CD4-positive, alpha-beta memory T cell (primary cell): ENCODE data around the gene ILRUN. TPM values are rescaled to one million over a fixed set of nuclear protein-coding genes. Genes with fewer than 3 reads are reported as not detected.
"Not testable (repeated sequence)": the region's sequence is repeated elsewhere in the genome, so short reads cannot be mapped to it uniquely, and the experiment has no call there.

Source experiments
- CTCF ChIA-PET: fragments of 350-600 bp; sonication (Branson Sonifier 250); formaldehyde crosslinking; loops from one replicate; lab custom pipeline; 2021; ENCODE audit warnings: inconsistent platforms; ENCODE audit not compliant: partially characterized antibody; lab: Charles Lee
- POLR2A ChIA-PET: fragments of 350-600 bp; sonication (Branson Sonifier 250); formaldehyde crosslinking; loops from one replicate; lab custom pipeline; 2021; ENCODE audit not compliant: partially characterized antibody; lab: Charles Lee
- DNase-seq, 5 donors: peaks; one replicate each; pipeline versions ENCODE4 v3.0.0 to v3.0.0-alpha.2; 2020 to 2022; ENCODE audit warnings: mixed read lengths in 1 of 5
- H3K27ac ChIP-seq: one replicate; pipeline ENCODE4 v1.7.0; 2013; ENCODE audit warnings: low read depth, low read length
- H3K27me3 ChIP-seq: 2 replicates; pipeline ENCODE4 v1.7.0; 2013; ENCODE audit warnings: mild to moderate bottlenecking, low read length, moderate library complexity; ENCODE audit not compliant: insufficient read depth
- H3K36me3 ChIP-seq: 2 replicates; pipeline ENCODE4 v1.7.0; 2013; ENCODE audit warnings: mild to moderate bottlenecking, low read length, moderate library complexity; ENCODE audit not compliant: insufficient read depth
- H3K4me1 ChIP-seq: 2 replicates; pipeline ENCODE4 v1.7.0; 2013; ENCODE audit warnings: mild to moderate bottlenecking, low read length, moderate library complexity; ENCODE audit not compliant: insufficient read depth
- H3K4me3 ChIP-seq, 2 donors: one replicate each; pipeline ENCODE4 v1.7.0; 2013; ENCODE audit warnings: low read length in 2 of 2, mild to moderate bottlenecking in 1 of 2
- H3K9me3 ChIP-seq, 2 donors: one replicate each; pipeline ENCODE4 v1.7.0; 2013; ENCODE audit warnings: low read length in 2 of 2, control low read depth in 1 of 2; ENCODE audit not compliant: control insufficient read depth in 1 of 2
- H3K27ac Mint-ChIP-seq, 7 donors: one replicate each; pipeline ENCODE4 v1.8.0; 2020 to 2021; ENCODE audit warnings: mixed read lengths in 7 of 7, mild to moderate bottlenecking in 6 of 7, inconsistent platforms in 3 of 7, moderate library complexity in 3 of 7
- H3K27me3 Mint-ChIP-seq, 2 donors: one replicate each; pipeline ENCODE4 v1.8.0; 2020 to 2021; ENCODE audit warnings: mixed read lengths in 2 of 2
- H3K36me3 Mint-ChIP-seq, 2 donors: one replicate each; pipeline ENCODE4 v1.8.0; 2020 to 2021; ENCODE audit warnings: mixed read lengths in 2 of 2, inconsistent platforms in 1 of 2, mild to moderate bottlenecking in 1 of 2
- H3K4me1 Mint-ChIP-seq, 4 donors: one replicate each; pipeline ENCODE4 v1.8.0; 2020 to 2021; ENCODE audit warnings: mixed read lengths in 4 of 4, mild to moderate bottlenecking in 1 of 4
- H3K4me3 Mint-ChIP-seq, 8 donors: one replicate each; pipeline ENCODE4 v1.8.0; 2020 to 2021; ENCODE audit warnings: mixed read lengths in 8 of 8, mild to moderate bottlenecking in 7 of 8, moderate library complexity in 6 of 8, inconsistent platforms in 3 of 8
- H3K9me3 Mint-ChIP-seq, 8 donors: one replicate each; pipeline ENCODE4 v1.8.0; 2020 to 2021; ENCODE audit warnings: mixed read lengths in 8 of 8, mild to moderate bottlenecking in 5 of 8, inconsistent platforms in 3 of 8, moderate library complexity in 1 of 8
- intact Hi-C: fragments of 100-400 bp; cut with micrococcal nuclease; formaldehyde crosslinking; loops from one replicate; pipeline ENCODE4 v1.15.1; 2023
- polyA plus RNA-seq, 2 donors: library from polyadenylated mRNA; unstranded; fragments of 300-500 nt; fragmentation: Illumina TruSeq; gene quantifications; one replicate each; pipeline ENCODE4 v1.2.3, GENCODE V29; 2021
- total RNA-seq, 2 experiments: library from RNA; stranded (reverse); gene quantifications; one replicate each; pipeline ENCODE4 v1.2.3, GENCODE V29; 2021

ILRUN gene
- total and polyA plus RNA-seq, 4 experiments from 2014 or later: 14.8 to 70.7 (median 41.8) TPM

- no peaks in the 10 kb centered on the region for H3K36me3 Mint-ChIP-seq
- no peaks in the 10 kb centered on the region for H3K9me3 ChIP-seq
- no peak overlapping the region for H3K4me3 ChIP-seq
- DNase-seq: no peak
- H3K4me1 Mint-ChIP-seq: no peaks in the 10 kb centered on the region
- H3K27ac ChIP-seq: no peak overlapping the region
- CTCF ChIA-PET: no interaction called here
- POLR2A ChIA-PET: no interaction called here
- H3K36me3 ChIP-seq: no peaks in the 10 kb centered on the region
- H3K9me3 Mint-ChIP-seq: no peaks in the 10 kb centered on the region
- intact Hi-C loops: no loop called here
- no peaks in the 10 kb centered on the region for H3K27me3 Mint-ChIP-seq
- no peak overlapping the region for H3K27ac Mint-ChIP-seq
- no peaks in the 10 kb centered on the region for H3K27me3 ChIP-seq
- no peaks in the 10 kb centered on the region for H3K4me1 ChIP-seq
- H3K4me3 Mint-ChIP-seq: no peak overlapping the region
These were observed 35.0 kb upstream of the ILRUN start for GRCh38 chr6:34731393-34732060.

- H3K4me3 Mint-ChIP-seq: no peak overlapping the region
- POLR2A ChIA-PET: no interaction called here
- H3K36me3 Mint-ChIP-seq: peaks cover 0 to 6% of the 10 kb centered on the region in 2 donors
- CTCF ChIA-PET: interaction anchor here (0.9 kb wide), 1 partner anchor 16 kb away, joined by 4 read pairs; no protein-coding TSS in a partner anchor
- no peak for DNase-seq
- H3K27ac ChIP-seq: no peak overlapping the region
- no peaks in the 10 kb centered on the region for H3K27me3 ChIP-seq
- no peak overlapping the region for H3K4me3 ChIP-seq
- intact Hi-C loops: no loop called here
- no peaks in the 10 kb centered on the region for H3K4me1 Mint-ChIP-seq
- no peaks in the 10 kb centered on the region for H3K4me1 ChIP-seq
- no peaks in the 10 kb centered on the region for H3K36me3 ChIP-seq
- H3K9me3 Mint-ChIP-seq: peaks cover 0 to 6% (median 5%) of the 10 kb centered on the region in 8 donors
- H3K9me3 ChIP-seq: no peaks in the 10 kb centered on the region
- no peak overlapping the region for H3K27ac Mint-ChIP-seq
- H3K27me3 Mint-ChIP-seq: no peaks in the 10 kb centered on the region
These were observed 33.3 kb upstream of the ILRUN start for GRCh38 chr6:34729631-34730470.

- Histone ChIP-seq H3K4me1 (no peaks in the 10 kb centered on the region), H3K9me3 (no peaks in the 10 kb centered on the region), H3K4me3 (no peak overlapping the region), H3K27me3 (no peaks in the 10 kb centered on the region), H3K27ac (no peak overlapping the region), H3K36me3 (no peaks in the 10 kb centered on the region)
- H3K4me1 Mint-ChIP-seq: no peaks in the 10 kb centered on the region
- DNase-seq: no peak
- POLR2A ChIA-PET: no interaction called here
- intact Hi-C loops: no loop called here
- CTCF ChIA-PET: no interaction called here
- H3K36me3 Mint-ChIP-seq: peaks cover 0 to 6% of the 10 kb centered on the region in 2 donors
- H3K27me3 Mint-ChIP-seq: no peaks in the 10 kb centered on the region
- H3K4me3 Mint-ChIP-seq: no peak overlapping the region
- H3K9me3 Mint-ChIP-seq: peaks cover 0 to 6% (median 5%) of the 10 kb centered on the region in 8 donors
- H3K27ac Mint-ChIP-seq: no peak overlapping the region
These were observed 29.5 kb upstream of the ILRUN start for GRCh38 chr6:34726055-34726454.

GRCh38 chr6:34723203-34723602 is 26.6 kb upstream of the ILRUN start:
- ChIA-PET CTCF (no interaction called here), POLR2A (no interaction called here)
- DNase-seq: no peak
- Histone ChIP-seq H3K27ac (no peak overlapping the region), H3K4me3 (no peak overlapping the region), H3K36me3 (no peaks in the 10 kb centered on the region), H3K9me3 (no peaks in the 10 kb centered on the region), H3K4me1 (no peaks in the 10 kb centered on the region), H3K27me3 (no peaks in the 10 kb centered on the region)
- no peak overlapping the region for H3K27ac Mint-ChIP-seq
- H3K4me3 Mint-ChIP-seq: no peak overlapping the region
- peaks cover 0 to 6% of the 10 kb centered on the region in 2 donors for H3K36me3 Mint-ChIP-seq
- intact Hi-C loops: no loop called here
- H3K27me3 Mint-ChIP-seq: no peaks in the 10 kb centered on the region
- no peaks in the 10 kb centered on the region for H3K4me1 Mint-ChIP-seq
- peaks cover 0 to 6% (median 5%) of the 10 kb centered on the region in 8 donors for H3K9me3 Mint-ChIP-seq

- DNase-seq: no peak
- Mint-ChIP-seq H3K27me3 (no peaks in the 10 kb centered on the region), H3K4me3 (no peak overlapping the region), H3K9me3 (peaks cover 0 to 6% (median 5%) of the 10 kb centered on the region in 8 donors), H3K36me3 (peaks cover 0 to 6% of the 10 kb centered on the region in 2 donors), H3K4me1 (no peaks in the 10 kb centered on the region), H3K27ac (no peak overlapping the region)
- intact Hi-C loops: no loop called here
- no peak overlapping the region for H3K4me3 ChIP-seq
- POLR2A ChIA-PET: no interaction called here
- no peaks in the 10 kb centered on the region for H3K4me1 ChIP-seq
- H3K9me3 ChIP-seq: no peaks in the 10 kb centered on the region
- no peak overlapping the region for H3K27ac ChIP-seq
- CTCF ChIA-PET: no interaction called here
- H3K36me3 ChIP-seq: no peaks in the 10 kb centered on the region
- no peaks in the 10 kb centered on the region for H3K27me3 ChIP-seq
These were observed 25.9 kb upstream of the ILRUN start for GRCh38 chr6:34722451-34722850.

GRCh38 chr6:34720160-34720559 is 23.6 kb upstream of the ILRUN start:
- H3K4me1 Mint-ChIP-seq, H3K36me3 Mint-ChIP-seq, H3K27ac Mint-ChIP-seq, H3K9me3 ChIP-seq, H3K27me3 Mint-ChIP-seq, H3K4me1 ChIP-seq, H3K36me3 ChIP-seq, POLR2A ChIA-PET, H3K4me3 Mint-ChIP-seq, DNase-seq, intact Hi-C loops, H3K9me3 Mint-ChIP-seq, H3K4me3 ChIP-seq, H3K27ac ChIP-seq, CTCF ChIA-PET, H3K27me3 ChIP-seq: not testable (repeated sequence)

- H3K4me3 ChIP-seq, H3K27me3 ChIP-seq, H3K4me3 Mint-ChIP-seq, POLR2A ChIA-PET, H3K27me3 Mint-ChIP-seq, H3K27ac Mint-ChIP-seq, H3K36me3 ChIP-seq, CTCF ChIA-PET, H3K27ac ChIP-seq, H3K9me3 ChIP-seq, H3K4me1 ChIP-seq, H3K4me1 Mint-ChIP-seq, intact Hi-C loops, DNase-seq, H3K9me3 Mint-ChIP-seq, H3K36me3 Mint-ChIP-seq: not testable (repeated sequence)
These were observed 23.1 kb upstream of the ILRUN start for GRCh38 chr6:34719646-34720045.
